ENCODE measurements around the gene GLT6D1.

Gene GLT6D1

GRCh38 chr9:135607401-135608293, 31.7 kb downstream of the GLT6D1 start:
- no peak for DNase-seq

DNA sequence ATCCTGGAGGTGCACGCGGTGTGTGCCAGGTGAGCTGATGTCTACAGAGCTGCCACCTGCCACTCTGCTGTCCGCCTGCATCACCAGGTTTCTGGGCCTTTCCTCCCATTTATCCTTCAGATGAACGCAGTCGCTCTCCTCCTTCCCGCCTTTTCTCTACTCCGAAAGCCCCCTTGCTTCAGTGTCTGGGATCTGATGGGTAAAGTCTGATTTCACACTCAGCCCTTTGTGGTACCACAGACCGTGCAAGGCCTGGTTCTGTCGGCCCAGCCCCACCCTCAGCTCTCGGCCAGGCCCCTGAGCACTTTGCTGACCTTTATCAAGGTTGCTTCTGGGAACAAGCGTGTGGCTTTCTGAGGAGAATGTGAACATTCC, 32.5 kb downstream of the GLT6D1 start:
- no peak for DNase-seq

GRCh38 chr9:135605238-135605781, 34.0 kb downstream of the GLT6D1 start:
- no peak for DNase-seq

DNA sequence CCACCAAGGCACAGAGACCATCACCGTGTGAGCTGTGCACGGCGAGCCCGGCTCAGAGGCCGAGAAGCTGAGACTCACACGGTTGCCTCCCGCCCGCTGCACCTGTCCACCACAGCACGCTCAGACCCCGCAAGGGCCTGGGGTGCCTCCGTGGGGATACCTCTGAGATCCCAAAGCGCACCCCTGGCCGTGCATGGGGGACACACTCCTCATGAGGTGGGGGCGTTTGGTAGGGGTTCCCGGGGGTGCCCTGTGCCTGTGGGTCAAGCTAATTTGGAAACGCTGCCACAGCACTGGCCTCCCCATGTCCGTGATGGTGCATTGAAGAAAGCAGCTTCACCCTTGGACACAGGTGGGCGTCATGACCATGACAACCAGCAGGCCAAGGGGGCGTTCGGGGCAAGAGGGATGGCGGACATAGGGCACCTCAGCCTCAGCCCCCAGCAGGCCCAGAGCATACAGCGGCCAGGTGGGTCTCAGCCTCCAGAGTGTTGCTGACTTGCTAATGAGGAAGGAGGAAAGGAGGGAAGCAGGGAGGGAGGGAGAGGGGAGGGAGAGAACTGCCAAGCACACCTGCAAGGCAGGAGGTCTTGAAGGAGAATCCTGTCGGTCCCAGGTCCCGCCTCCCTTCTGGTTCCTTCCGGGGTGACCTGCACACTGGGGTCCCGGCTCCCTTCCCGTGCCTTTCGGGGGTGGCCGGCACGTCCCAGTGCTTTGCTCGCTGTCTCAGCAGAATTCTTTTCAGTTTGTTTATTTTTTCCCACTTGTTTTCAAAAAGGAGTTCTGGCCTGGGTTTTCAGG, 34.7 kb downstream of the GLT6D1 start:
- no peak for DNase-seq

DNA sequence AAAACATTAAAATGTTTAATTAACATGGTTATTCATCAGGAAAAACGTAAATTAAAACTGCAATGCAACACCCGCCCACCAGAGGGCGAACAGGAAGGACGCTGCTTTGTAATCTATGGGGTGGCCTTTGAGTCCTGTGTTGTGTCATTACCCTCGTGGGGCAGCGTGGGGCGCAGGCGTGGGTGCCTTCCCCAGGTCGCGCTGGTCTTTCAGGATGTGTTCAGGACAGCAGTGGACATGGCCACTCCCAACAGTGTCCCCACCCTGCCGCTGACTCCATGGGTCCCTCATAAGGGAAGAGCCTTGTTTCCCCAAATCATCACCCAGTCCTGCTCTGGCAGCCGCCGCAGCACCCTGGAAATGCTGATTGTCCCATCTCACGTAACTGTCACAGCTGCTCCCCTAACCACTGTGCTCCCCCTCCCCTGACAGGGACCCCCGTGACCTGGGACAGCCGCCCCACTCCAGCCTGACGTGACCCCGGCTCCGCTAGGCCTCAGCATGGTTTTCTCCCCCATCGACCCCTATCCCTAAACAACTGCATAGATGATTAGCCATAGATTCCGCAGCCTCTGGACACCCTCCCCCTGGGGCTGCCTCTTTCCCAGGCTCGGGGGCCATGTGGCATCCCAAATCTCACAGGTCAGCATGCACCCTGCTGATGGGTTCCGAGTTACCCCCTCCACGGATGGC, 36.4 kb downstream of the GLT6D1 start:
- DNase-seq = no peak

- DNase-seq = no peak
Observed at GRCh38 chr9:135601988-135602387, 37.4 kb downstream of the GLT6D1 start.

- DNase-seq = no peak
Observed at GRCh38 chr9:135600296-135600817, 39.0 kb downstream of the GLT6D1 start.

DNA sequence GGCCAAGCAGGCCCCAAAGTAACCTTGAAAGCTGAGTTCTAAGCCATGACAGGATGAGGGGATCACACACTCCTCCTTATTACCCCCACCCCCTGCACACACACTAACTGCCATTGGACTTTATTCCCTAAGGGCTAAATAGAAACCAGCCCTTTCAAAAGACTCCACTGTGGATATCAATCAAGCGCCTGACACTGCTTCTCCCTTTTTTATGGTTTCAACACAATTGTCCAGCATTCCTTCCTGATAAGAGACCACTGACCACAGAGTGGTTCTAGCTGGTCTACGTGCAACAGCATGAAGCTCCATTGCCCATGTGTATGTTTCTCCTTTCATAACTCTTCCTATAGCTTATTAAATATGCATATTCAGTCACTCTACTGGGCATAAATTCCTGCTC, 43.1 kb downstream of the GLT6D1 start:
- DNase-seq = no peak

DNA sequence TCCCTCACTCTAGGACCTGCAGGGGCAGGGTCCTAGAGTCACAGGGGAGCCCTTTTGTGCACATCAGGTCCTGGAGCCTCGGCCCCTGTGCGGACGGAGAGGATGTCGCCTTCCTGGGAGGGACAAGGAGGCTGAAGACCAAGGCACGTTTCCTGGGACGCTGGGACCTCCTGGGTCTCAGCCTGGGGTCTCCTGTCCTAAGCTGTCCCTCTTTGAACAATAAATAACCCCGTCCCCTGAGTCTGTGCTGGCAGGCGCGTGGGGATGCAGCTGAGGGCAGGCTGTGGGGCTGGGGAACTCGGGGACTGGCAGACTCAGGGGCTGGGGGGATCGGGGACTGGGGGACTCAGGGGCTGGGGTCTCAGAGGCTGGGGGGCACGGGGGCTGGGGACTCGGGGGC, 46.7 kb downstream of the GLT6D1 start:
- DNase-seq = no peak

- DNase-seq = no peak
Observed at GRCh38 chr9:135592331-135592590, 47.1 kb downstream of the GLT6D1 start.

DNA sequence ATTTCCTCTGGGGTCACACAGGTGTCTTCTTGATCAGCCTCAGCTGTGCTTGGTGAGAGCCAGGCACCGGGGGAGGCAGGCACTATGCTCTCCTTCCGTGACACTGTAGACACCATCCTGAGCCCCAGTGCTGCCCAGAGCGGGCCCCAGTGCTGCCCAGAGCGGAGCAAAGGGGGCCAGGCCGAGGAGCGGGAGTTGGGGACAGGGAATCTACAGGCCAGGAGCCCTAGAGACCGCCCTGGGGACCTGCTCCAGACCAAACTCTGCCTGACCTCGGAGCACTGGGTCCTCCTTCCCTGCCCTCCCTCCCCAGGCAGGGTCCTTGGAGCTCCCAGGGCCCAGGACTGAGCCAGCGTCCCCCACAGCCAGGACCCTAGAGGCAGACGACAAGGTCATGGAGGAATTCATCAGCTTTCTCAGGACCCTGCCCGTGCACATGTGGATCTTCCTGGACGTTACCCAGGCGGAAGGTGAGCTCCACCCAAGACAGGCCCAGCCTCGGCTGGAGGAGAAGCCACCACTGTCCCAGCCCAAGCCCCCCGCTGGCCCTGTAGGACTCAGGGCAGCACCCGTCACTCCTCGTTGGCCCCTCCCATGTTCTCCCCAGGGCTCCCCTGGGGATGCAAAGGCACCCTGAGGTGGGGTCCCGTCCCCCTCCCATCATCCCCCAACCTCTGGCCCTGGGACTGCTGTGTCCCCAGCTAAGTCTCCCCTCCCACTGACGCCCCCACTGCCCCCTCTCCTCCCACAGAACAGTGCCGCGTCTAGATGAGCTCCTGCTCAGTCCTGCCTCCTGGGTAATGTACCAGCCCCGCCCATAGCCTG, 47.6 kb downstream of the GLT6D1 start:
- DNase-seq = no peak

- DNase-seq = no peak
Observed at GRCh38 chr9:135590486-135591079, 48.8 kb downstream of the GLT6D1 start.

DNA sequence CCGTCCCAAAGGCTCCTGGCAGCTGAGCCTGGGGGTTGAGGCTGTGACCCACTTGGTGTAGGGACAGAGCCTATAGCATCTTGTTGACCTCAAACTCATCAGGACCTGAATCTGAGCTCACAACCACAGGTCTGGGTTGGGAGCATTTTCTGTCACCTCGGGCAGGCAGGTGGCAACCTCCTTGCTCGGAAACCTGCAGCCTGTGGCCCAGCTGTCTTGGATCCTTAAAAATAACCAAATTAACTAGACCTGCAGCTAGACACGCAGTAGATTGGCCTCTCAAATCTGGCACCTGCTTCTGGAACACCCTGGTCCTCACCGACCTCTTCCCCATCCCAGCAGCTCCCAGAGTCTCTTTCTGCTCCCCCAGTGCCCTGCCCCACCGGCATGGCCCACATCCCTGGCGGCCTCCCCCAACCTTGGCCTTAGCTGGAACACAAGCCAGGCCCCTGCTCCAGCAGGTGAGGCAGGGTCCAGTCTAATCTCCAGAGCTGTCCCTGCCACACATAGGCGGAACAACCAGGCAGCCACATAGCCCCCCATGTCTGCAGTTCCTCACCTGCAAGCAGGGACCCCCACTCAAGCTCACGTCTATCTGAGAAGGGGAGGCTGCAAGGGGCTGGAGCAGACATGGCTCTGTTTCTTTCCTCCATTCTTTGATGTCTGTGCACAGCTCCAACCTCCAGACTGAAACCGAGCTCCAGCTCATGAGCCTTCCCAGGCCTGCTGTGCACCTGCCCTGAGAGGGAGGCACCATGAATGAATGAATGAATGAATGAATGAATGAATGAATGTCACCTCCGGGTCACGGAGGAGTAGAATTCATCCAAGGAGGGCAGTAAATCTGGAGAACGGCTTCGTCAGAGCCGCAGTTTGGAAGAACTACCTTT, 49.5 kb downstream of the GLT6D1 start:
- no peak for DNase-seq

GRCh38 chr9:135588886-135589595, 50.3 kb downstream of the GLT6D1 start:
- DNase-seq = no peak

DNA sequence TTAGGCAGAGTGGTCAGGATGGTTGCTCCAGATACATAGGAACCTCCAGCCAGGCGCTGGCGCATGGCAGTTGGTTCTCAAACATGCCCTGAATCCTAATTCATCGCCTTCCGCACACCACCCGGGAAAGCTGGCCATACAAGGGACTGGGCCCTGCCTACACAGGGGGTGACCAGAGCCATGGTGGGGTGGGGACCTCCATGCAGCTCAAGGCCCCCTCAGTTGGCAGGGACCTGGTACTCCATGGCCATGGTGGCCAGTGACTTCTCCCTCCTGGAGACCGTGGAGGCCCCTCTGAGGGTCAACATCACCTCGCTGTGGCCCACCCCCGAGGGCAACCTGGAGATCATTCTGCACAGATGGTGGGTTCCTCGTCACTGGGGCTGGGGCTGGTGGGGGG, 51.0 kb downstream of the GLT6D1 start:
- no peak for DNase-seq

- DNase-seq = no peak
Observed at GRCh38 chr9:135587658-135588057, 51.7 kb downstream of the GLT6D1 start.

GRCh38 chr9:135586601-135587109, 52.7 kb downstream of the GLT6D1 start:
- DNase-seq = no peak

DNA sequence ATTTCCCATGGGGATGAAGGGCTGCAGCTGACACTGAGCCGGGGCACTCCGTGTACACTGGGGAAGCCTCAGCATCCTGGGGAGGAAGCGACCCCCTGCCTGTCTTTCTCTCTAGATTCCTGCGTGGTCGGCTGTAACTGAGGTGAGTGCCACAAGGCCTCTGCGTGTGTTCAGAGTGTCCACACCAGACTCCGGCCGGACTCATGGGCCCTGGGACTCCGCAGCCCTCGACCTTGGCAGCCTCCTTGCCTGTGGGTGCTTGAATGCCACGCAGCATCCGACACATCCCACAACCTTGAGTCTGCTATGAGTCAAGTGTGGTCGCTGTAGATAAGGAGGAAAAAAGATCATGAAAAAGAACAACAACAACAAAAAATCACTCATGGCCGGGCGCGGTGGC, 54.4 kb downstream of the GLT6D1 start:
- no peak for DNase-seq

DNA sequence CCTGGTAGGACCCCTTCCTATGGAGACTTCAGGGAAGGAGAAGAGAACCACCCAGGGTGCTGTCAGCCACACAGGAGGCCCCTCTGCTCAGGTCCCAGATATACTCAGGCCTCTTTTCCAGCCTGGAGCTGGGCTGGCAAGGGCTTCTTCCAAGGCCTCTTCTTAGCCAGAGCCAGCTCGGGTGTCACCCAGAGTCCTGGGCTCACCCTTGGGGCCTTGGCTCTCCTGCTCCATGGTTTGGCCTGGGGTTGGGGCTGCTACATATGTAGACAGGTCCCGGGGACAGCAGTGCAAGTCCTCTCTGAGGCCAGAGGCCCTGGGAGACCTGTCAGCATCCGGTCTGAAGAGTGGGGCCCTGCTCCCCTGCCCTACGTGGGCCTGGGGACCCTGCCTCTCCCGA, 55.0 kb downstream of the GLT6D1 start:
- no peak for DNase-seq

GRCh38 chr9:135583688-135584011, 55.7 kb downstream of the GLT6D1 start:
- no peak for DNase-seq
